ENCODE measurements around the gene TTLL9.
"Not testable (repeated sequence)": the region's sequence is repeated elsewhere in the genome, so short reads cannot be mapped to it uniquely, and the experiment has no call there.

Gene TTLL9

GRCh38 chr20:31824554-31825313 lies 45.7 kb upstream of the TTLL9 start (continued):
- TF ChIP-seq BACH2 (CRISPR knock-in tag; IDR thresholded peaks at IDR 0.05; ENCODE audit: borderline replicate concordance) (no peak), ZFP3 (CRISPR knock-in tag; IDR thresholded peaks at IDR 0.05) (no peak), ISL1 (CRISPR knock-in tag; IDR thresholded peaks at IDR 0.05) (no peak), ZNF565 (CRISPR knock-in tag; conservative IDR thresholded peaks at IDR 0.05; ENCODE audit: low read depth) (no peak), GLIS3 (CRISPR knock-in tag; IDR thresholded peaks at IDR 0.05) (no peak)

GRCh38 chr20:31826074-31826473 lies 44.4 kb upstream of the TTLL9 start:
- no peak for ATAC-seq
- no peak for TF ChIP-seq TOX (CRISPR knock-in tag; IDR thresholded peaks at IDR 0.05; ENCODE audit: borderline replicate concordance)
- TF ChIP-seq PPARA (CRISPR knock-in tag; IDR thresholded peaks at IDR 0.05; ENCODE audit: borderline replicate concordance): no peak

DNA sequence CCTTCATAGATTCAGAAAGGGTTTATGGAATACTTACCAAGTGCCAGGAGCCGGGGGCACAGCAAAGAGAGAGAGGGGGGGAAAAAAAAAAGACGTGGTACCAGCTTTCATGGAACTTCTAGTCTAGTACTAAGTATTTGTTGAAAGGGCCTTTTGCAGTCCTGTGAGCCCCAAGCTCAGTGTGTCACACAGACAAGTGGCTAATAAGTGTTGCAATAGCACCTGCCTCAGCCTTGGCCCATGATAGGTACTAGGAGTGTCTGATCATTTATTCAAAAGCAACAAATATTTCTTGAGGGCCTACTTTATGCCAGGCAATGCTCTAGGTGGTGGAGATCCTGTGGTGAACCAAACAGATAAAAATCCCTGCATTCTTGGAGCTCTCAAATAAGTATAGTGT lies 43.4 kb upstream of the TTLL9 start:
- TF ChIP-seq, protein P1, sequence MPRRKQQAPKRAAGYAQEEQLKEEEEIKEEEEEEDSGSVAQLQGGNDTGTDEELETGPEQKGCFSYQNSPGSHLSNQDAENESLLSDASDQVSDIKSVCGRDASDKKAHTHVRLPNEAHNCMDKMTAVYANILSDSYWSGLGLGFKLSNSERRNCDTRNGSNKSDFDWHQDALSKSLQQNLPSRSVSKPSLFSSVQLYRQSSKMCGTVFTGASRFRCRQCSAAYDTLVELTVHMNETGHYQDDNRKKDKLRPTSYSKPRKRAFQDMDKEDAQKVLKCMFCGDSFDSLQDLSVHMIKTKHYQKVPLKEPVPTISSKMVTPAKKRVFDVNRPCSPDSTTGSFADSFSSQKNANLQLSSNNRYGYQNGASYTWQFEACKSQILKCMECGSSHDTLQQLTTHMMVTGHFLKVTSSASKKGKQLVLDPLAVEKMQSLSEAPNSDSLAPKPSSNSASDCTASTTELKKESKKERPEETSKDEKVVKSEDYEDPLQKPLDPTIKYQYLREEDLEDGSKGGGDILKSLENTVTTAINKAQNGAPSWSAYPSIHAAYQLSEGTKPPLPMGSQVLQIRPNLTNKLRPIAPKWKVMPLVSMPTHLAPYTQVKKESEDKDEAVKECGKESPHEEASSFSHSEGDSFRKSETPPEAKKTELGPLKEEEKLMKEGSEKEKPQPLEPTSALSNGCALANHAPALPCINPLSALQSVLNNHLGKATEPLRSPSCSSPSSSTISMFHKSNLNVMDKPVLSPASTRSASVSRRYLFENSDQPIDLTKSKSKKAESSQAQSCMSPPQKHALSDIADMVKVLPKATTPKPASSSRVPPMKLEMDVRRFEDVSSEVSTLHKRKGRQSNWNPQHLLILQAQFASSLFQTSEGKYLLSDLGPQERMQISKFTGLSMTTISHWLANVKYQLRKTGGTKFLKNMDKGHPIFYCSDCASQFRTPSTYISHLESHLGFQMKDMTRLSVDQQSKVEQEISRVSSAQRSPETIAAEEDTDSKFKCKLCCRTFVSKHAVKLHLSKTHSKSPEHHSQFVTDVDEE (CRISPR knock-in tag; IDR thresholded peaks at IDR 0.05): no peak
- TF ChIP-seq CREB5 (CRISPR knock-in tag; IDR thresholded peaks at IDR 0.05; ENCODE audit: low read depth): no peak
- no peak for TF ChIP-seq ZC3H10 (CRISPR knock-in tag; IDR thresholded peaks at IDR 0.05)
- no peak for TF ChIP-seq BACH2 (CRISPR knock-in tag; IDR thresholded peaks at IDR 0.05; ENCODE audit: borderline replicate concordance)
- no peak for TF ChIP-seq ESRRG (CRISPR knock-in tag; IDR thresholded peaks at IDR 0.05)
- no peak for TF ChIP-seq ARNTL (CRISPR knock-in tag; IDR thresholded peaks at IDR 0.05; ENCODE audit: borderline replicate concordance, low read depth)
- no peak for TF ChIP-seq ZNF70 (CRISPR knock-in tag; IDR thresholded peaks at IDR 0.05)
- TF ChIP-seq PPARA (CRISPR knock-in tag; IDR thresholded peaks at IDR 0.05; ENCODE audit: borderline replicate concordance): no peak
- no peak for TF ChIP-seq GLIS3 (CRISPR knock-in tag; IDR thresholded peaks at IDR 0.05)
- TF ChIP-seq POU6F1 (CRISPR knock-in tag; IDR thresholded peaks at IDR 0.05; ENCODE audit: borderline replicate concordance, low read depth): no peak
- TF ChIP-seq ZFP3 (CRISPR knock-in tag; IDR thresholded peaks at IDR 0.05): no peak
- no peak for TF ChIP-seq RARB (CRISPR knock-in tag; IDR thresholded peaks at IDR 0.05)
- no peak for TF ChIP-seq ZNF8 (CRISPR knock-in tag; IDR thresholded peaks at IDR 0.05)
- ATAC-seq: no peak

DNA sequence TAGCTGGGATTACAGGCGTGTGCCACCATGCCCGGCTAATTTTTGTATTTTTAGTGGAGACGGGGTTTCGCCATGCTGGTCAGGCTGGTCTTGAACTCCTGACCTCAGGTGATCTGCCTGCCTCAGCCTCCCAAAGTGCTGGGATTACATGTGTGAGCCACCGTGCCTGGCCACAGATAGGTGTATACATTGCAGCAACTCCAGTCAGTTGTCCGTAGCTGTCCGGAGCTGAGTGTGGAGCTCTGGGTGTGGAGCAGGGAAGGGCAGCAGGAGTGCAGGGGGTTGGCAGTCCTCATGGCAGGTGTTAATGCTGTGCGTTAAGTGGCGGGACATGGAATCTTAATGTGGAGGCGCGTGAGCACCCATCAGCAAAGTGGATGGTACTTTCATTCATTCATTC lies 42.4 kb upstream of the TTLL9 start:
- ATAC-seq: not testable (repeated sequence)

DNA sequence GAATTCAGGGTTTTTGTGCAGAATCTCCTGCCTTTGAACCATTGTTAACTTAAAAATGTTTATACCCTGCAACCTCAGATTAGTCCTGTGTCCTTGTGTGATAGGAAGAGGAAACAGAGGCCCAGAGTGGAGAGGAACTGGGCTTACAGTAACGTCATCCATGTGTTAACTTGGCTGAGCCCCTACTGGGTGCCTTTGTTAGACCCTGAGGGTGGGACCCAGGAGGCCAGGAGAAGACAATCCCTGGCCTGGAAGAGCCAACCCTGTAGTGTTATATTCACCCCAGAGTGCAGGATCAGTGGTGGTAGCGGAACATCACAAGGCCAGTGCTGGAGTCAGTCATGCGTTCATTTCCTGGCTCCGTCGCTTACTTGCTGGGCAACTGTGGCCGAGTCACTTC lies 40.7 kb upstream of the TTLL9 start:
- TF ChIP-seq BACH2 (CRISPR knock-in tag; IDR thresholded peaks at IDR 0.05; ENCODE audit: borderline replicate concordance): no peak
- TF ChIP-seq TOX (CRISPR knock-in tag; IDR thresholded peaks at IDR 0.05; ENCODE audit: borderline replicate concordance): no peak
- no peak for TF ChIP-seq POU6F1 (CRISPR knock-in tag; IDR thresholded peaks at IDR 0.05; ENCODE audit: borderline replicate concordance, low read depth)
- TF ChIP-seq ISL1 (CRISPR knock-in tag; IDR thresholded peaks at IDR 0.05): no peak
- TF ChIP-seq SNAI2 (CRISPR knock-in tag; IDR thresholded peaks at IDR 0.05): no peak
- TF ChIP-seq ESRRG (CRISPR knock-in tag; IDR thresholded peaks at IDR 0.05): no peak
- TF ChIP-seq PATZ1 (CRISPR knock-in tag; IDR thresholded peaks at IDR 0.05; ENCODE audit: borderline replicate concordance): no peak
- no peak for TF ChIP-seq ARNTL (CRISPR knock-in tag; IDR thresholded peaks at IDR 0.05; ENCODE audit: borderline replicate concordance, low read depth)
- ATAC-seq: no peak
